RKO (cell line): Measurements from ENCODE around the gene AKAP12.
A peak's percentile ranks its signal among the peaks of the same experiment; 100 is the strongest.
"Not testable (repeated sequence)": the region's sequence is repeated elsewhere in the genome, so short reads cannot be mapped to it uniquely, and the experiment has no call there.

Experiments used
- DNase-seq: peaks from one replicate; pipeline ENCODE4 v3.0.0-alpha.2; 2016; ENCODE audit warnings: low spot score

The AKAP12 gene

DNA sequence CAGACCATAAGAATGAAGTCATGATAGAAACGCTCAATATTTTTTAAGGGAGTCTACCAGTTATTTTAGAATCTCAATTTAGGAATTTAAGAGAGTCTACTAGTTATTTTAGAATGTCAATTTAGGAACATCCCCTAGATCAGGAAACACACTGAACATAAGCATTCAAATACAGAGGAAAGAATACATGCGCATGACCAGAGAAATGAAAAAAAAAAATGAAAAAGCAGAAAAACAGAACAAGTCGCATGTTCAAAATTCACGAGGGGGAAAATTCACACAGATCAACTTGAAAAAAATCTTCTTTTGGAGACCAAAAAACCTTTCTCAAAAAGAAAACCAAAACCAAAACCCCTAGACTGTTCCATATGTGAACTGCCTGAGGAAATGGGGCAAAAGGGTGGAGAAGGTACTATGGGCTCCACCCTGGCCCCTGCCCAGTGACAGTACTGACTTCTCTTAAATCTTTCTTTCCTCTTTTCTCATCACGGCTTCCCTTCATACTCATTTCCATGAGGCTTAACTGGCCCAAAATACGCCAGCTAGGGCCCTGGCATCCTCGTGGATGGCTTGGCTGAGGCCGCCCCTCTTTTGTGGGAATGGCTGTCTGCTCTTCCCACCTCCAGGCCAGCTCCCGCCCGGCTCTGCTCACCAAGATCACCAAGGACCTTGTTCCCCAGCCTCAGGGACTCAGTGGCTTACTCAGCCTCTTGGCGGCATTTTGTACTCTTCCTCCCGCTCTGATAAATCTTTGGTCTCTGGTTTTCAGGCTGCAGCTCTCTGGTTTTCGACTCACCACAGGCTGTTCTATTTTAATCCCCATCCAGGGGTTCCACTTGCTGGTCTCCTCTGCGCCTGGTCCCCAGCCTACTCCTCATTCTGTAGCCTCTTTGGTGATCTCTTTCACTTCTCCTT is 140.4 kb downstream of the AKAP12 start:
- no peak for DNase-seq

DNA sequence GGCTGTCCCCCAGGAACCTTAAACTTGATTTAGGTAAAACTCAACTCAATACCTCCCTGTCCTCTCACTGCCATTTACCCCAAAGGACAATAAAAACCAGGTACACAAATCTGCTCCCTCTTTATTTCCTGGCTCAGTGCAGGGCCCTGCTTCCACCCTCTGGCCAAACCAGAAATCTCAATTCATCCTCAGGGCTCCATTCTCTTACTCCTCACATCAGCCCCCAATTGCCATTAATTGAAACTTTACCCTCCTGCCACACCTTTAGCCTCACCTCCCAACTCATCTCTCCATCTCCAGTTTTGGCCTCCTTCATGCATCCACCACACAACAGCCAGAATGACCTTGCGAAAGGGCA is 141.1 kb downstream of the AKAP12 start:
- DNase-seq: no peak

DNA sequence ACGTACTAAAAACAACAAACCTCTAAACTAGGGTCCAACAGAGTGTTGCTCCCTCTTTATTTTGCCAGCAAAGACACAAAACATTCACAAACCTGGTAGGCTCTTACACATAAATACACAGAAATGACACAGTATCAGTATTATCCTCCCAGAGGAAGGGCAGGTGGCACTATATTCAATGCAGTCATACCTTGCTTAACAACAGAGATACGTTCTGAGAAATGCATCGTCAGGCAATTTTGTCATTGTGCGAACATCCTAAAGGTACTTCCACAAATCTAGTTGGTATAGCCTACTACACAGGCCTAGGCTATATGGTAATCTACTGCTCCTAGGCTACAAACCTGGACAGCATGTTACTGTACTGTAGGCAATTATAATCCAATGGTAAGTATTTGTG is 142.0 kb downstream of the AKAP12 start:
- DNase-seq: no peak

DNA sequence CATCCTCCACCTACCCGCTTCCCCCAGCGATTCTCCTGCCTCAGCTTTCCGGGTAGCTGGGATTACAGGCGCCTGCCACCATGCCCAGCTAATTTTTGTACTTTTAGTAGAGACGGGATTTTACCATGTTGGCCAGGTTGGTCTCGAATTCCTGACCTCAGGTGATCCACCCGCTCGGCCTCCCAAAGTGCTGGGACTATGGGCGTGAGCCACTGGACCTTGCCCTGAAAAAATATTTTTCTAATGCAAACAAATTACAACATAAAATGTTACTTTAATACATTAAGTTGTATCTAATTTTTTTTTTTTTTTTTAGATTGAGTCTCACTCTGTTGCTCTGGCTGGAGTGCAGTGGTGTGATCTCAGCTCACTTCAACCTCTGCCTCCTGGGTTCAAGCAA is 142.9 kb downstream of the AKAP12 start:
- not testable (repeated sequence) for DNase-seq

DNA sequence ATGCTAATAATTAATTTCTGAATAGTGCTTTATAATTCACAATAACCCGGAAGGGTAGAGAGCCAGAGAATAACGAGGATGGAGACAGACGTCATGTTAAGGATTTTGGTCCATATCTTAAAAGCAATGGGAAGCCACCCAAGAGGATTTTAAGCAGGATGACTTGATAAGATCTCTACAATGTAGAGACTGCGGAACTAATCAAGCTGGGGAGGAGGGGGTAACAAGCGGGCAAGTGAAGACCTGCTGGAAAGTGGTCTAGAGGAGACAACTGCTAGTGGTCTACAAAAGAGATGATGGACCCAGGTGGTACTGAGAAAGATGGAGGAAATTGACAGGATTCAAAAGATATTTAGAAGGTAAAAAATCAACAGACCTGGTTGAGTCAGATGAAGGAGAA is 144.4 kb downstream of the AKAP12 start:
- no peak for DNase-seq

DNA sequence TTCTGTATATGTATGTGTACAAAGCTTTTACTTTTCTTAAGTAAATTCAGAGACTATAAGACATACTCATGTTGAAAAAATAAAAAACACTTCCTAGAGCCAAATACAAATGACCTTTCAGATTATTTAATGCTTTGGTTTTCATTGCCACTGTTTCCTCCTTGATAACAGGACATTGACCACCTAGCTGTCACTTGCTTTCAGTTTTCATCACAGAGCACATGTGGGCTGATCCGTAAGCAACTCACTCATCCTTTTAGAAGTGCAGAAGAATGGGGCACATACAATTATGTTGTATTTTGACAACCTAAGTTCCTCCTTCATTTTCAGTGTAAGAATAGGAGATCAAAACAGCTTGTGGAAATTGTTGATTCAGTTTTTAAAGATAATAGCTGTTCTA is 145.4 kb downstream of the AKAP12 start:
- DNase-seq: no peak

DNA sequence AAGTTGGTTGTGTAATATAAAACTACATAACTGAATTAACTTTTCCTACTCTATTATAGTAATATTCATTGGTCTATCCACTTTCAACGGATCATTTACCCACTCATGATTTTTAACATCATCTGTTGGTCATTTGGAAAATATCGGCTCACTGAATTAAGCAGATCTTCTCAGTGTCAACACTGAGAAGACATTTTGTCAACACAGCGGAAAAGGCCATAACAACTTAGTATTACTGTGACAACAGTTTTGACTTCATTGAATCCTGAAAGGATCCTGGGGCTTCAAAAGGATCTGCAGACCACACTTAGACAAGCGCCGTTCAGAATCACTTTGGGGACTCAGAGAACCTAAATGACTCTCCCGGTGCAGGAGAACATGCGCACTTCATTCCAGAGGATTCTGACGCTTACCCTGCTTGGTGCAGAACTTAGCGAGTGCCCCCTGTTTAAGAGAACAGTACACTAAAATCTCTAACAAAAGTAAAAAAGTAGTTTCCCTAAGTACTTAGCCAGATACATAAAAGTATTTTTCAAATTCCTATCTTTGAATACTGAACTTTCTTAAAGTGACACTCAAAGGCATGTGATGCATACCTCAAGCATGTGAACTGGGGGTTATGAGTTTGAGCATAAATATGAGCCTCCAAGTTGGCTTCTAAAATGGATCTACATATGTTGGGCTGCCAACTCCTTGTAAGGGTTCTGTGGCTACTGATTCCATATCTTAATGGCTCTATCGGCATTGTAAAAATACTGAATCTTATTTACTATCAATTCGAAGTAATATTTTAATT is 147.6 kb downstream of the AKAP12 start:
- no peak for DNase-seq

DNA sequence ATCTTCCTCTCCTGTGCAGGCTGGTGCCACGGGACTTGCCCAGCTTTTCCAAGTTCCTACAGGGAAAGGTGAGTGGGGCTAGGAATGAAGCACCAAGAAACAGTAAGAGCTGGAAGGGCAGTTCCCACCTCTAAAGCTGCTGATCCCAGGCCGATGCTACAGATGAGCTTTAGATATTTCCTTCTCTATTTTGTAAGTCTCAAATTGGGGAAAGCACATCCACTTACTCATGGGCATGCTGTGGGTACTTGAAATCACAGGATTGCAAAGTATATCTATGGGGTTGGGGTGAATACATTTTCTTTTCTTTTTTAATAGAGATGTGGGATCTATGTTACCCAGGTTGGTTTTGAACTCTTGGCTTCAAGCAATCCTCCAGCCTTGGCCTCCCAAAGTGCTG is 148.5 kb downstream of the AKAP12 start:
- no peak for DNase-seq

DNA sequence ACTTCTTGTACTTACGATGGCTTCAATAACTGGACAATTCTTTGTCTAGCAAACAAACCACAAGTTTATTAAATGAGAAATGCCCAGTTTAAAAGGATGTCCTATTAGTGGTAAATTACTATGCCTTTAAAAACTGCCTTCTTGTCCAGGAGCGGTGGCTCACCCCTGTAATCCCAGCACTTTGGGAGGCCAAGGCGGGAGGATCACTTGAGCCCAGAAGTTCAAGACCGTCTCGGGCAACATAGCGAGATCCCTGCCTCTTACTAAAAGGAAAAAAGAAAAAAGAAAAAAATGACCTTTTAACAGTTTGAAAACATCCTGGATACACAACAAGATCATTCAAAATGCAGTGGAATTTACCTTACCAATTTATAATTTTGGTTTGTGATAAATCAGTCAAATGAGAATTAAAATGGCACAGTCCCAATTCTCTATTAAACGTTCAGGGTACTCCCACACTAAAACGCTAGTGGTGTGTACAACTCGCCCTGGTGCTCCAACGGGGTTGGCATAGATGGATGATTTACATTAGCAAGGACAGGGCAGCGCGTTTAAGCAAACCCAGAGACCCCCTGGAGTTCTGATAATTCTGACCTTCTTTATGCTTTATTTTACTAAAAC is 149.3 kb downstream of the AKAP12 start:
- peak; percentile 46 for DNase-seq

DNA sequence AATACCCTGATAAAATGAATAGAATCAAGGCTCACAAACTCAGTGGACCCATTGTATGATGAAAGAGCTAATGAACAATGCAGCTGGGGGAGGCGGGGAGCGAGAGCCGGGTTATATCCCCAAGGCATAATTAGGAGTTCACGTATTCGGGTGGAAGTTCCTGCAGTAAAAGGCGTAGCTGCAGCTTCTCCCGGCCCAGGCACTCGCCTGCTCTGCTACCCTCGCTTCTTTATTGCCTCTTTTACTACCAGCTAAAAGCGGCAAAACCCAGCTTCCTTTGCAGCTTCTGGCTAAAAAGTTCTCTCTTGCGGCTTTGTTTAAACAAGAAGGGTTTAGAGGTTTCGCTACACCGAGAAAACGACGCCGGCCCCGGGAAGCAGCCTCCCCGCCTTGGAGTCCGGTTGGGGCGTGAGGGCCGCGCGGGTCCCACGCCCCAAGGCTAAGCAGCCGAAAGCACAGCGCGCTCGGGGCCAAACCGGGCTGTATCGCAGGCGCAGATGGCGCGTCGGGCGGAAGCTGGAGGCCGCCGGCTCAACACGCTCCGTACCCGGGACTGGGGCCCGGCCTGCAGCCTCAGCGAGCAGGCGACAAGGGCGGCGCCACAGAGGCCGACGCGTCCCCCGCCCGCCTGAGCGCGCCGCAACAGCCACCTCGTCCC is 150.0 kb downstream of the AKAP12 start:
- peak; percentile 66 for DNase-seq

DNA sequence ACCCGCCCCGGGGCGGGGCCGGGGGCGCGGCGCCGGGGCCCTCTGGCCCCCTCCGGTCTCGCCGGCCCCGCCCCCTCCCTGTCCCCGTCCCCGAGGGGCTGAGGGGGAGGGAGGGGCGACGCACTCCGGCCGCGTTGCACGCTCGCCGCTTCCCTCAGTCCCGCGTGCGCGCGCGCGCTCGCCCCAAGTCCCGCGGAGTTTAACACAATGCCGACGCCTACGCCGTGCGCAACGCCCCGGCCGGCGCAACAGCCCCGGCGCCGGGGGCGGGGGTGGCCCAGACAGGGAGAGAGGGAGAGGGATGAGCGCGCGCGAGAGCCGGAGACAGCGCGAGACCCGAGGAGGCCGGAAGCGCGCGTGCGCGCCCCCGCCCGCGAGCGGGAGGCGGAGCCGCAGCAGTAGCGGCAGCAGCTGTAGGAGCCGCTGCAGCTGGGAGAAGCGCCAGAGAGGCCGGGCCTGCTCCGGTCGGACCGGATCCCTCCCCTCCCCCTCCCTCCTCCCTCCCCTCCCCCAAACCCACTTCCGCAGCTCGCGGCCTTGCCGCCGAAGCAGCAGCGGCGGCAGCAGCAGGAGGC is 150.6 kb downstream of the AKAP12 start:
- DNase-seq: peak; percentile 97

DNA sequence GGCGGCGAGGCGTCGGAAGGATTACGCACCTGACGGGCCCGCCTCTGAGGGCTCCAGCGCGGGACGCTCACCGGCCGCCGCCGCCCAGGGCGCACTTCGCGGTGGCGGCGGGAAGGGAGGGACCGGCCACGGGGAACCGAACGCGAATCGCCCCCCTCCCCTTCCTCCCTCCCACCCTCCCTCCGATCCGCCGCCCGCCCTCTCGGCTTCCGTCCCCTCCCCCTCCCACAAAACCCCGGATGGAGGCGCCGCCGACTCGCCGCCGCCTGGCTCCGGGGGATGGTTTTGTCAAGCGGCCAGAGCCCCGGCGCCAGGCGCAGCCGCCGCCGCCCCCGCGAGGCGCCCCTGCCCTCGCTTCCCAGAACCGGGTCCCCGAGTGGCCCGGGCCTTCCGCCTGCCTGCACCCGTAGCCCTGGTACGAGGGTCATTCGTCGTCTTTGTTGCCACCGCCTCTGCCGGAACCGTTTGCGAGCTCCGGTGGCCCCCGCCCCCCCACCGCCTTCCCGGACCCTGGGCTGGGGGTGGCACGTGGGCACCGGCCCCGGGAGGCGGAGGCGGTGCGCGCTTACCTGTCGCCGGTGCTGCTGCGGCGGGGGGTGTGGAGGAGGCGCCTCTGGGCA is 151.2 kb downstream of the AKAP12 start:
- DNase-seq: no peak

DNA sequence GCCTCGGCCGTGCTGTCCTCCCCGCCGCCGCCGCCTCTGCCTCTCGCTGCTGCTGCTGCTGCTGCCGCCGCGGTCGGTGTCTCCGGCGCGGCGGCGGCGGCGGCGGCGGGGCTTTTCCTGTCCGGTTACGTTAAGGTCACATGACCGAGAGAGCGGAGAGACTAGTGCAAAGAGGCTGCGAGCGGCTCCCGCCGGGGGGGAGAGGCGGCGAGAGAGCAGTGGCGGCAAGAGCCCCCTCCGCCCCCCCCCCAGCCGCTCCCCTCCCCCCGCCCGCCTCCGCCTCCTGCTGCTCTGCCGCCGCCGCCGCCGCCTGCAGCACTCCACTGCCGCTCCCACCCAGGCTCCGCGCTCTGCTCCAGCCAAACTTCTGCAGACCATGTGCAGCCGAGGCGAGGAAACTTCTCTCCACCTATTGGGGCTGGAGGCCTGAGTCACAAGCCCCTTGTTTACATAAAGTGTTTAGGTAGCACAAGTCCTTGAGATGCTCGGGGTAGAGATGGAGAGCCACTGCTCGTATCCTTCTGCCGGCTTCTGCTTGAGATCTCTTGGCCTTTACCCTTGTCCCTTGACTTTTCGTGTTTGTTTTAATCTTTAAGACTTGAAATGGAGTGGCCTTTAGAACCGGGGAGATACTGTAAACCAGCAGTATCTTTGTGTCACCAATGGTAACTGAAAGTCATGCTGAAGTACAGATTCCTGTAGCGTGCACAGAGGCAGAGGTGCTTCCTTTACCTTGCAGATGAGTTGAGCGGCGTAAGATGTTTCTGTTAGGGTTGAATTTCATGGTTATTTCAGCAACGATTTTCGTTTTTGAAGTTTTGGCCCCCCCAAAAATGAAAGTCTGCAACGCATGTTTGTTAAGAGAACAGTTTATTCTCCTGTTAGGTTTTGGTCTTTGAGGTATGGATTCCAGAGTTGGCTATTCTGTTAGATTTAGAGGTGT is 152.0 kb downstream of the AKAP12 start, which contains the start of gene ZBTB2:
Gene ZBTB2 (minus strand): TSS at position 89 of the 943 bp plus-strand sequence. CDS start 17,922 bp downstream, outside the sequence.
- peak; percentile 88 for DNase-seq

DNA sequence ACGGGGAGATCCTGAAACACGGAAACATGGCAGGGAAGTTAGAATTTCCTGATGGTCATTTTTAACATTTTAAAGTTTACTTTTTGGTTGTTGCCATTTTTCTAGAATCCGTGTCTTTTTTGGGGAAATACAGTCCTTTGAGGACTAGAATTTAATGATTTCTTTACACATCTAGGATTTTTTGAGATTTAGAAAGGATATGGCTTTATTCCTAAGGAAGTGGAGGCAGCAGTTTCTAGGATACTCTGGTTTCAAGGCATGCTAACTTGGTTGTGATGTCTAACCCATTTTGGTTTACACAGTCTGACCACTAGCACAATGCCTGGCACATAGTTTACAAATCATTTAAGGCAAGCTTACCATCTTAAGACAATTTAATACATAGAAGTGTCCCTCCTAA is 152.7 kb downstream of the AKAP12 start:
- no peak for DNase-seq

DNA sequence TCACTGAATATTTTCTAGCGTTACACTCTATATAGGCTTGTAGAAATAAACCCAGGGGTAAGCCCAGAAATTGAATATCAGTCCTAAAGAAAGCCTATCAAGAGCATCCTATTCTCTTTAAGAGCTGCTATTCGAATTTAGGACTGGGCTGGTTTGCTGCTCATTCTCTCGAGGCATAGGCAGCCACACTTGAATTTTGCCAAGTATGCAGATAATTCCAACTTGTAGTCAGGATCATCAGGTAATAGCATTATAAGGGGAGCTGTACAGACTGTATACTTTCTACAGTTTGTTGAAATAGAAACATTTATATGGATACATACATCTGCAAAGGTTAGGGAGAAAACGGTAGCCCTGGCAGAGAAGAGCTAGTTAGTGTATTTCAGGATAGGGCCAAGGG is 153.6 kb downstream of the AKAP12 start:
- DNase-seq: no peak

DNA sequence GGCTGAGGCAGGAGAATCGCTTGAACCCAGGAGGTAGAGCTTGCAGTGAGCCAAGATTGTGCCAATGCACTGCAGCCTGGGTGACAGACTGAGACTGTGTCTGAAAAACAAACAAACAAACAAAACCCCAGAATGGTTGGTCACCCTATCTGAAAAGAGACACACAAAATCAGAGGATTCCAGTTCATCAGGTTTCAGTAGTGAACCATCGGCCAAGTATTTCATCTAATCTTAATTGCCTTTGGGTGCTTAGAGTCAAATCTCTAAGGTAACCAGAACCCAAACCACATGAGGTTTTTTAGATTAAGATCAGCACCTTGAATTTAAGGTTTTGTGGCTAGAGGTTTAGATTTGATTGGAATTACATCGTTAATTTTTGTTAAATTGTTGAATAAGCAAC is 159.9 kb downstream of the AKAP12 start:
- no peak for DNase-seq

DNA sequence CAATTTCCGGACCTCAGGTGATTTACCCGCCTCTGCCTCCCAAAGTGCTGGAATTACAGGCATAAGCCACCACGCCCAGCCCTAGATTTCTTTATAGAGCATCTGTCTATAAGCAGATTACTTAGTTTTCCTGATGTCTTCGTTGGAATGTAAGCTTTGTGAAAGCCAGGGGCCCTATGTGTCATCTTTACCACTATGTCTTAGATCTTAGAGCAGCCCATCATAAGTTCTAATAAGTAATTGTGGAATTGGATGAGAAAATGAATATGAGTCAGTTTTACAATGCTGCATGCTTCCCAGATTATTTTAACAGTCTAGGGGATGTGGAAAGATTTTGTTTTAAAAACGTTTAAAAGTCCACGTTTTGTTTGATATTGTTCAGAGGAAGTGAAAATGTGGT is 160.7 kb downstream of the AKAP12 start:
- no peak for DNase-seq

DNA sequence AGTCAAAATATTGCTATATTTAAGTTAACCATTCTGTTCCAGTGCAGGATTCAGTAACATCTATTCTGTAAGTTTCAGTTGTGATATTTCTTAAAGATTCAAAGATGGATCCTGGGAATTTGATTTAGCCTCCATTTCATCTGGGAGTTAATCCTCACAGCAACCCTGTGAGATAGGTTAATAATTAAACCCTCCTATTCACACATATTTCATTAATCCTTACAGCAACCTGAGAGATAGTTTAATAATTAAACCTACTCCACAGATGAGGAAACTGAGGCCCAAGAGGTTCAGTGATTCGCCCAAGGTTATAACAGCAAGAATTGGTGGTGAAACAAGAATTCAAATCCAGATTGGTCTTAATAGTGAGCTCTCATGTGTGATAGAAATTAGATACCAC is 162.5 kb downstream of the AKAP12 start:
- no peak for DNase-seq

DNA sequence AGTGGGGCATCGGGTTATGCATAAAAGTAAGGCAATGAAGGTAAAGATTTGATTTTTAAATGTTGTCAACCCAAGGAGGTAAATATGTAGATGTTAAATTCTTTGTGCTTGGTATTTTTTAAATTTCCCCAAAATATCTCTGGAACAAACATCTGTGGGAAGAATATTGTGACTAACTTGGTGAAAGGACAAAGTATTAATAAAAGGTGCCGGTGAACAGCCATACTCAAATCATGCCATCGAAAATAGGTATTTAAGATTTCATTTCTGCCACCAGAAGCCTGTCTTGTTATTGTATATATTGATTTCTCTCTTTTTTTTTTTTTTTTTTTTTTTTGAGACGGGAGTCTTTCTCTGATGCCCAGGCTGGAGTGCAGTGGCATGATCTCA is 164.1 kb downstream of the AKAP12 start:
- no peak for DNase-seq
